NK-92 treated with Interleukin-12 subunit alpha and Interleukin-12 subunit beta, amount 100 ng/mL, for 24 hours (cell line): ENCODE results near the gene TMEM101.
"Not testable (repeated sequence)": the region's sequence is repeated elsewhere in the genome, so short reads cannot be mapped to it uniquely, and the experiment has no call there.

Source experiments
- DNase-seq: peaks from one replicate; lab custom pipeline; 2025; lab: John Stamatoyannopoulos, UW

The TMEM101 gene

DNA sequence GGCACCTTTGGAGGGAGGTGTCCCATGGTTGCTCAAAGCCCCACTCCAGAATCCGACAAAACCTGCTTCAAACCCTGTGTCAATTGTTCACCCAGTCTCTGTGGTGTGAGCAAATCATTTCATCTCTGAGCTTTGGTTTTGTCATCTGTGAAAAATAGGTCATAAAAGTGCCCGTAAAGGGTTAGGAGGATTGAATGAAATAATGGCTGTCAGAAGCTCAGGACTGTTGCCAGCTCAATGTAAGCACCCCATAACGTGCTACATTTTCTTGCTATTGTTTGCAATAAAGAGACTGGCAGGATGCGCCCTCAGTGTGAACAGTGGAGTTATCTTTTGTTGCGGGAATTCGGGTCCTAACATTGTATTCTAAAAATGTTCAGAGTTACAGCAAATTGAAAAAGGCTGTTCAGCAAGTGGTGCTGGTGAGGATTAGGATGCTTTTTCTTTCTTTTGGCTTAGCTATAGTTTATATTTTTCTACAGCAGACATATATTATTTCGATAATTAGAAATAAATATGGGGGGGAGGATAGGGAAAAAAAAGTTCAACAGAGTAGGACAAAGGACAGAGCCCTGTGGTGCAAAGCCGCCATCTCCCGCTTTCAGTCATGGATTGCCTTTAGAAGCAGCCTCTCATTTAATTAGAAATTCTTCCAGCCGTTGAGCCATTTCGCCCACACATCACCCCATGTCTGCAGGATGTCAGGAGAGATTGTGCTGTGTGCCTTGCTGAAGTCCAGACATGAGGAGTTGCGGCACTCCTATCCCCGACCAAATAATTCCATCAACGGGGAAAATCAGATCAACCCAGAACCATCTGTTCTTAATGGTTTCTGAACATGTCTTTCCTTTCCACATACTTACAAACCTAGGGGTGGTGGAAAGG, 40.1 kb downstream of the TMEM101 start:
- no peak for DNase-seq

DNA sequence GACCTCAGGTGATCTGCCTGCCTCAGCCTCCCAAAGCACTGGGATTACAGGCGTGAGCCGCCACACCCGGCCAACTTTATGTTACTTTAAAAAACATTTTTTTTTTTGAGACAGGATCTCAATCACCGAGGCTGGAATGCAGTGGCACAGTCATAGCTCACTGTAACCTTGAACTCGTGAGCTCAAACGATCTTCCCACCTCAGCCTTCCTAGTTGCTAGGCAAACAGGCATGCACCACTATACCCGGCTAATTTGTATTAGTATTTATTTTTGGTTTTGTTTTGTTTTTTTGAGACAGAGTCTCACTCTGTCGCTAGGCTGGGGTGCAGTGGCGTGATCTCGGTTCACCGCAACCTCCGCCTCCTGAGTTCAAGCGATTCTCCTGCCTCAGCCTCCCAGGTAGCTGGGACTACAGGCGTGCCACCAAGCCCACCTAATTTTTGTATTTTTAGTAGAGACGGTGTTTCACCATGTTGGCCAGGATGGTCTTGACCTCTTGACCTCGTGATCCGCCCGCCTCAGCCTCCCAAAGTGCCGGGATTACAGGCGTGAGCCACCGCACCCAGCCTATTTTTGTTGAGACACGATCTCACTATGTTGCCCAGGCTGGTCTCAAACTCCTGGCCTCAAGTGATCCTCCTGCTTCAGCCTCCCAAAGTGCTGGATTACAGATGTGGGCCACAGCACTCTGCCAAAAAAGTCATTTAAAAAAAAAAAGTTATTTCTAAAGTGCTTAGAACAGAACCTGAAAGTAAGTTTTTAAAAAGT, 42.1 kb downstream of the TMEM101 start:
- not testable (repeated sequence) for DNase-seq

DNA sequence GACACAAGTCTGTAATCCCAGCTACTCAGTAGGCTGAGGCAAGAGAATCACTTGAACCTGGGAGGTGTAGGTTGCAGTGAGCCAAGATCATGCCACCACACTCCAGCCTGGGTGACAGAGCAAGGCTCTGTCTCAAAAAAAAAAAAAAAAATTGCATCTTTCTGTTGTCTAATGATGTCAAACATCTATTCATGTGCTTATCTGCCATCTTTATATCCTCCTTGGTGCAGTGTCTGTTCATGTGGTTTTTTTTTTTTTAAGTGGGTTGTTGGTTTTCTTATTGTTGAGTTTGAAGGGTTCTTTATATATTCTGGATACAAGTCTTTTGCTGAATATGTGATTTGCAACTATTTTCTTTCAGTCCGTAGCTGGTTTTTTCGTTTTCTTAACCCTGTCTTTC, 43.3 kb downstream of the TMEM101 start:
- not testable (repeated sequence) for DNase-seq

- DNase-seq = no peak
Observed at GRCh38 chr17:43970366-43970765, 44.4 kb downstream of the TMEM101 start.

DNA sequence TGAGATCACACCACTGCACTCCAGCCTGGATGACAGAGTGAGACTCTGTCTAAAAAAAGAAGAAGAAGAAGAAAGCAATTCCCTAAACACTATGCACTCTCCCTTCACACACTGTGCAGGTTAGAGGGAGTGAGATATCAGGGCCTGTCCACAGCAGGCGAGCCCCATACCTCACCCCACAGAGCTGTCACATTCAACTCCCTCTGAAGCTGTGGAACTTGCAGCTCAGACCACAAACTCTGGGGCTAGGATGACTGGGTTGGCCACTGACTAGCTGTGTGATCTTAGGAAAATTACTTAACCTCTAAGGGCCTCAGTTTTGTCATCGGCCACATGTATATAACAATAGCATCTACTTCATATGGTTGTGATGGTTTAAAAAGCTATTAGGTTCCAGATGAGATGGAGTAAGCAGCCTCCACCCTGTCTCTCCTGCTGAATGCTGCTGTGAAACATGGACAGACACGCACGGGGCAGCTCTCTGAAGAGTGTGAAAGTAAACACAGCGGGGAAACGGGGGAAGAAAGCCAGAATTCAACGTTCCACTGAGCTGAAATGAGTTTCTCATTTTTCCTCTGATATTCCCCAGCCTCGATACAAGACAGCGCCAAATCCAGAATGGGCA, 47.4 kb downstream of the TMEM101 start:
- DNase-seq = no peak

- no peak for DNase-seq
Observed at GRCh38 chr17:43966276-43966675, 48.5 kb downstream of the TMEM101 start.

- no peak for DNase-seq
Observed at GRCh38 chr17:43962479-43962878, 52.3 kb downstream of the TMEM101 start.

DNA sequence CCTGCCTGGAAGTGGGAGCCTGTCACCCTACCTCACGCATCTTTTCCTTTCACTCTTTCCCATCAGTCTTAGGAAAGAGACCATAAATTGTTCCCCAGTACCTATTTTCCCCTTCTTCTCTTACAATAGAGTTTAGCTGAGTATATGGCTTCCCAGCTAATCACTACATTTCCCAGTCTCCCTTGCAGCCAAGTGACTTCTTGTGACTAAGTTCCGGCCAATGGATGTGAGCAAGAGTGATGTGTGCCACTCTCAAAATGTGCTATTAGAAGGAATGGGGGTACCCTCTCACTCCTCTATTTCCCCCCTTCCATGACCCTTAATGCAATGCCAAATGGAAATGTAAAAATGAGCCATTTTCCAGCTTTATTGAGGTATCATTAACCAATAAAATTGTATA, 52.8 kb downstream of the TMEM101 start:
- no peak for DNase-seq

- DNase-seq = not testable (repeated sequence)
Observed at GRCh38 chr17:43961292-43961691, 53.5 kb downstream of the TMEM101 start.
